Measurements from ENCODE around the gene GSK3B. TPM values are rescaled to one million over a fixed set of nuclear protein-coding genes. Genes with fewer than 3 reads are reported as not detected.

The GSK3B gene
- polyA plus RNA-seq, 3 donors = 16.2 to 20.6 (median 20.5) TPM

DNA sequence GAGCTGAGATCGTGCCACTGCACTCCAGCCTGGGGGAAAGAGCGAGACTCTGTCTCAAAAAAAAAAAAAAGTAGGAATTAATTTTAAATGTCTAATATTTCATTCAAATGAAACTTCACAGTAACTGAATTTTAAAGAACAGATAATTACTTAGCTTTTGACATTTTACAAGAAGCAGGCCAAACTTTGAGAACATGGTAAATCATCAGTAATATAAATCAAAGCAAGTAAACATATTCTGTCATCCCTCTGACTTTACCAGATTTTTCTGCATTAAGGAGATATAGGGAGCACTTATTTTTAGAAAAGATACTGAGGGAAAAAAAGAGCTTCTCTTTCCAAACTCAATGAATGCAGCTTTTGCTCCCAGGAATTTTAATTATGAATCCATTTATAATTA, 275.3 kb downstream of the GSK3B start:
- H3K4me3 ChIP-seq (replicated peaks in 1 of 3; ENCODE audit: low read depth in 2 of 3, low read length in 3 of 3) = no peak overlapping the region
- H3K9me3 ChIP-seq (replicated peaks in 1 of 2; ENCODE audit: control insufficient read depth in 1 of 2, insufficient read depth in 1 of 2, low read length in 2 of 2) = no peaks in the 10 kb centered on the region
- intact Hi-C loops (cut with micrococcal nuclease) = no loop called here
- Mint-ChIP-seq H3K27ac (no peak overlapping the region), H3K4me3 (no peak overlapping the region), H3K4me1 (peaks cover 10% of the 10 kb centered on the region), H3K36me3 (peaks cover 1 to 3% of the 10 kb centered on the region in 2 donors), H3K9me3 (peaks cover 0 to 7% (median 0%) of the 10 kb centered on the region in 7 donors), H3K27me3 (ENCODE audit: low read depth in 3 of 3) (peaks cover 0 to 3% (median 3%) of the 10 kb centered on the region in 3 donors)
- no peak overlapping the region for H3K4me2 ChIP-seq (replicated peaks; ENCODE audit: extremely low read depth, low read length, poor library complexity, severe bottlenecking)
- H3K4me1 ChIP-seq (ENCODE audit: control insufficient read depth in 1 of 2, insufficient read depth in 2 of 2, low read length in 2 of 2) = no peaks in the 10 kb centered on the region
- TF ChIP-seq CTCF (IDR thresholded peaks at IDR 0.05) = no peak
- no peak for DNase-seq
- H4K20me1 ChIP-seq (ENCODE audit: insufficient read depth, low read length) = no peaks in the 10 kb centered on the region
- no peaks in the 10 kb centered on the region for H3K36me3 ChIP-seq (replicated peaks in 1 of 2; ENCODE audit: control insufficient read depth in 1 of 2, insufficient read depth in 2 of 2, low read length in 2 of 2)
- H3K27ac ChIP-seq (ENCODE audit: low read depth in 1 of 2, low read length in 2 of 2) = no peak overlapping the region
- H3K9ac ChIP-seq (ENCODE audit: insufficient read depth, low read length, poor library complexity, severe bottlenecking) = no peak overlapping the region
- H2AFZ ChIP-seq (ENCODE audit: insufficient read depth, low read depth, low read length, poor library complexity, severe bottlenecking) = no peak overlapping the region
- no peaks in the 10 kb centered on the region for H3K79me2 ChIP-seq (ENCODE audit: insufficient read depth, low read length)
- H3K27me3 ChIP-seq (ENCODE audit: control insufficient read depth in 2 of 2, insufficient read depth in 2 of 2, low read length in 2 of 2) = no peaks in the 10 kb centered on the region
- WGBS (ENCODE audit: insufficient coverage) = no CpG with 5 or more reads among the region's 2 CpGs

DNA sequence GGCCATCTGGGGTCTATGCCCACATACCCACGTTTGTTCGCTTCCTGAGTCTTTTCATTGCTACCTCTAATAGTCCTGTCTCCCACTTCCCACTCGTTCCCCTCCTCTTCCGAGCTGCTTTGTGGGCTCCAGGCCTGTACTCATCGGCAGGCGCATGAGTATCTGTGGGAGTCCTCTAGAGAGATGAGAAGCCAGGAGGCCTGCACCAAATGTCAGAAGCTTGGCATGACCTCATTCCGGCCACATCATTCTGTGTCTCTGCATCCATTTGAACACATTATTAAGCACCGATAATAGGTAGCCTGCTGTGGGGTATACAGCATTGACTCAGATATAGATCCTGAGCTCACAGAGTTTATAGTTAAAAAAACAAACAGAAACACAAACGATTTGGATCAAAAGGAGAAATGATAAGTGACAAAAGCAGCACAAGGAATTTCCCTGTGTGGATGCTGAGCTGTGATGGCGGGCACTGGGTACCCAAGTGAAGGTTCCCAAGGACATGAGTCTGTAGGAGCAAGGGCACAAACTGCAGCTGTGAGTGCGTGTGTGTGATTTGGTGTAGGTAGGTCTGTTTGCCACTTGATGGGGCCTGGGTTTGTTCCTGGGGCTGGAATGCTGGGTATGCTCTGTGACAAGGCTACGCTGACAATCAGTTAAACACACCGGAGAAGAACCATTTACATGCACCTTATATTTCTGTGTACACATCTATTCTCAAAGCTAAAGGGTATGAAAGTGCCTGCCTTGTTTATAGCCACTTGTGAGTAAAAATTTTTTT, 276.5 kb downstream of the GSK3B start:
- peaks cover 0 to 3% (median 3%) of the 10 kb centered on the region in 3 donors for H3K27me3 Mint-ChIP-seq (ENCODE audit: low read depth in 3 of 3)
- H3K4me1 Mint-ChIP-seq = peaks cover 10% of the 10 kb centered on the region
- Histone ChIP-seq H3K79me2 (ENCODE audit: insufficient read depth, low read length) (no peaks in the 10 kb centered on the region), H3K4me1 (ENCODE audit: control insufficient read depth in 1 of 2, insufficient read depth in 2 of 2, low read length in 2 of 2) (no peaks in the 10 kb centered on the region), H3K27ac (ENCODE audit: low read depth in 1 of 2, low read length in 2 of 2) (no peak overlapping the region), H3K4me3 (replicated peaks in 1 of 3; ENCODE audit: low read depth in 2 of 3, low read length in 3 of 3) (no peak overlapping the region), H4K20me1 (ENCODE audit: insufficient read depth, low read length) (no peaks in the 10 kb centered on the region), H3K36me3 (replicated peaks in 1 of 2; ENCODE audit: control insufficient read depth in 1 of 2, insufficient read depth in 2 of 2, low read length in 2 of 2) (no peaks in the 10 kb centered on the region), H3K27me3 (ENCODE audit: control insufficient read depth in 2 of 2, insufficient read depth in 2 of 2, low read length in 2 of 2) (no peaks in the 10 kb centered on the region), H2AFZ (ENCODE audit: insufficient read depth, low read depth, low read length, poor library complexity, severe bottlenecking) (no peak overlapping the region), H3K9ac (ENCODE audit: insufficient read depth, low read length, poor library complexity, severe bottlenecking) (no peak overlapping the region), H3K9me3 (replicated peaks in 1 of 2; ENCODE audit: control insufficient read depth in 1 of 2, insufficient read depth in 1 of 2, low read length in 2 of 2) (no peaks in the 10 kb centered on the region), H3K4me2 (replicated peaks; ENCODE audit: extremely low read depth, low read length, poor library complexity, severe bottlenecking) (no peak overlapping the region)
- no peak overlapping the region for H3K4me3 Mint-ChIP-seq
- intact Hi-C loops (cut with micrococcal nuclease) = no loop called here
- DNase-seq = no peak
- TF ChIP-seq CTCF (IDR thresholded peaks at IDR 0.05) = no peak
- WGBS (ENCODE audit: insufficient coverage) = 100% methylated on average over 2 of the region's 13 CpGs
- H3K9me3 Mint-ChIP-seq = peaks cover 0 to 7% (median 0%) of the 10 kb centered on the region in 7 donors
- H3K36me3 Mint-ChIP-seq = no peaks in the 10 kb centered on the region
- H3K27ac Mint-ChIP-seq = no peak overlapping the region

Measured in CD14-positive monocyte (primary cell).